Endothelial cell (in vitro differentiated cells): ENCODE results near the gene BMP7. TPM values are rescaled to one million over a fixed set of nuclear protein-coding genes. Genes with fewer than 3 reads are reported as not detected.

Experiments
- DNase-seq: peaks from one replicate; pipeline ENCODE4 v3.0.0; 2021; ENCODE audit warnings: low spot score
- H3K27ac Mint-ChIP-seq: one replicate; pipeline ENCODE4 v1.8.0; 2021; ENCODE audit warnings: mixed read lengths, inconsistent platforms; ENCODE audit not compliant: unreplicated experiment
- H3K27me3 Mint-ChIP-seq: one replicate; pipeline ENCODE4 v1.8.0; 2021; ENCODE audit warnings: mild to moderate bottlenecking, moderate library complexity, mixed read lengths, inconsistent platforms; ENCODE audit not compliant: unreplicated experiment
- H3K36me3 Mint-ChIP-seq: one replicate; pipeline ENCODE4 v1.8.0; 2021; ENCODE audit warnings: mild to moderate bottlenecking, low read depth, mixed read lengths, inconsistent platforms; ENCODE audit not compliant: unreplicated experiment
- H3K4me1 Mint-ChIP-seq: one replicate; pipeline ENCODE4 v1.8.0; 2021; ENCODE audit warnings: mild to moderate bottlenecking, mixed read lengths, inconsistent platforms; ENCODE audit not compliant: unreplicated experiment
- H3K4me3 Mint-ChIP-seq: one replicate; pipeline ENCODE4 v1.8.0; 2021; ENCODE audit warnings: mild to moderate bottlenecking, mixed read lengths, inconsistent platforms; ENCODE audit not compliant: unreplicated experiment
- H3K9me3 Mint-ChIP-seq: one replicate; pipeline ENCODE4 v1.8.0; 2021; ENCODE audit warnings: mixed read lengths, inconsistent platforms; ENCODE audit not compliant: unreplicated experiment
- CTCF ChIP-seq: fragments of 200-600 bp; sonication (generic); IDR thresholded peaks from one replicate; pipeline ENCODE4 v1.5.0; 2021; ENCODE audit warnings: antibody characterized with exemption; ENCODE audit not compliant: unreplicated experiment
- total RNA-seq: library from RNA; stranded (reverse); fragmentation: NEBNext Ultra II Directional; extraction: Animal tissue kit (Norgen Biotek cat#: 25700); gene quantifications from one replicate; pipeline ENCODE4 v1.2.1, GENCODE V29; 2021; ENCODE audit not compliant: unreplicated experiment

The BMP7 gene
- total RNA-seq, 1 donor from 2014 or later = 0.38 TPM

- no peak for TF ChIP-seq CTCF
- Mint-ChIP-seq H3K27me3 (peaks cover 11% of the 10 kb centered on the region), H3K9me3 (no peaks in the 10 kb centered on the region), H3K36me3 (peaks cover 3% of the 10 kb centered on the region), H3K4me1 (peaks cover 10% of the 10 kb centered on the region), H3K27ac (no peak overlapping the region), H3K4me3 (no peak overlapping the region)
- no peak for DNase-seq
Measured at GRCh38 chr20:57179265-57179664, 87.2 kb downstream of the BMP7 start.

- Mint-ChIP-seq H3K4me3 (no peak overlapping the region), H3K27ac (no peak overlapping the region), H3K9me3 (no peaks in the 10 kb centered on the region), H3K36me3 (peaks cover 3% of the 10 kb centered on the region), H3K27me3 (peaks cover 11% of the 10 kb centered on the region), H3K4me1 (peaks cover 10% of the 10 kb centered on the region)
- DNase-seq = no peak
- no peak for TF ChIP-seq CTCF
Measured at GRCh38 chr20:57178582-57179111, 87.8 kb downstream of the BMP7 start.

GRCh38 chr20:57177636-57178280 is 88.7 kb downstream of the BMP7 start:
- Mint-ChIP-seq H3K9me3 (no peaks in the 10 kb centered on the region), H3K27ac (no peak overlapping the region), H3K4me1 (peaks cover 10% of the 10 kb centered on the region), H3K4me3 (no peak overlapping the region), H3K36me3 (peaks cover 3% of the 10 kb centered on the region), H3K27me3 (peaks cover 11% of the 10 kb centered on the region)
- TF ChIP-seq CTCF = no peak
- DNase-seq = no peak

- Mint-ChIP-seq H3K27me3 (peaks cover 15% of the 10 kb centered on the region), H3K4me3 (no peak overlapping the region), H3K9me3 (no peaks in the 10 kb centered on the region), H3K27ac (no peak overlapping the region), H3K4me1 (peaks cover 10% of the 10 kb centered on the region), H3K36me3 (peaks cover 3% of the 10 kb centered on the region)
- TF ChIP-seq CTCF = no peak
- DNase-seq = no peak
Measured at GRCh38 chr20:57176842-57177241, 89.6 kb downstream of the BMP7 start.

- H3K27ac Mint-ChIP-seq = no peak overlapping the region
- peaks cover 15% of the 10 kb centered on the region for H3K27me3 Mint-ChIP-seq
- DNase-seq = no peak
- H3K9me3 Mint-ChIP-seq = no peaks in the 10 kb centered on the region
- H3K36me3 Mint-ChIP-seq = peaks cover 3% of the 10 kb centered on the region
- H3K4me1 Mint-ChIP-seq = peaks cover 10% of the 10 kb centered on the region
- TF ChIP-seq CTCF = no peak
- no peak overlapping the region for H3K4me3 Mint-ChIP-seq
Measured at GRCh38 chr20:57175397-57176010, 90.9 kb downstream of the BMP7 start.
